ENCODE measurements around the gene PGAP1.

GRCh38 chr2:196851088-196851487, 75.4 kb downstream of the PGAP1 start:
- no peak for TF ChIP-seq CBX8 (IDR thresholded peaks at IDR 0.05; ENCODE audit: borderline replicate concordance, extremely low read depth, low read depth, low read length, poor library complexity, severe bottlenecking)
- TF ChIP-seq YY1 (IDR thresholded peaks at IDR 0.05; ENCODE audit: borderline replicate concordance in 1 of 3, control insufficient read depth in 1 of 3, extremely low read depth in 1 of 3, insufficient read depth in 3 of 3, insufficient read length in 1 of 3, insufficient replicate concordance in 2 of 3, low read depth in 1 of 3, low read length in 2 of 3): no peak
- no peak for TF ChIP-seq SP2 (IDR thresholded peaks at IDR 0.05; ENCODE audit: extremely low read depth, low read depth, low read length, poor library complexity, severe bottlenecking)
- no peak for TF ChIP-seq NR2F6 (CRISPR knock-in tag; IDR thresholded peaks at IDR 0.05)
- TF ChIP-seq ZBTB49 (CRISPR knock-in tag; IDR thresholded peaks at IDR 0.05; ENCODE audit: borderline replicate concordance): no peak
- no peak for TF ChIP-seq REST (IDR thresholded peaks at IDR 0.05; ENCODE audit: borderline replicate concordance)
- no peak for TF ChIP-seq REST (CRISPR knock-in tag; IDR thresholded peaks at IDR 0.05; ENCODE audit: low read depth)
- no peak for TF ChIP-seq HES1 (IDR thresholded peaks at IDR 0.05; ENCODE audit: low read depth)
- TF ChIP-seq ZNF232 (CRISPR knock-in tag; IDR thresholded peaks at IDR 0.05): no peak
- no peak for TF ChIP-seq MED1 (CRISPR knock-in tag; IDR thresholded peaks at IDR 0.05; ENCODE audit: borderline replicate concordance)
- no peak for TF ChIP-seq TAF7 (tag; IDR thresholded peaks at IDR 0.05)
- TF ChIP-seq CTCF (IDR thresholded peaks at IDR 0.05 in 2 of 3, conservative IDR thresholded peaks at IDR 0.05 in 1 of 3; ENCODE audit: insufficient read depth in 2 of 3, low read depth in 1 of 3, low read length in 3 of 3): no peak
- TF ChIP-seq KDM1A (IDR thresholded peaks at IDR 0.05): no peak
- TF ChIP-seq MYC (IDR thresholded peaks at IDR 0.05; ENCODE audit: low read depth, low read length): no peak
- no peak for TF ChIP-seq MYC (CRISPR knock-in tag; IDR thresholded peaks at IDR 0.05; ENCODE audit: borderline replicate concordance, low read depth)
